Measurements from ENCODE around the gene ZNF3. TPM values are rescaled to one million over a fixed set of nuclear protein-coding genes. Genes with fewer than 3 reads are reported as not detected.

Gene ZNF3
- total and polyA plus RNA-seq, 9 of the 15 experiments (the other 6 are each of a cell fraction or from before 2014, with no cell fraction given) = 30.0 to 64.9 (median 51.5) TPM

DNA sequence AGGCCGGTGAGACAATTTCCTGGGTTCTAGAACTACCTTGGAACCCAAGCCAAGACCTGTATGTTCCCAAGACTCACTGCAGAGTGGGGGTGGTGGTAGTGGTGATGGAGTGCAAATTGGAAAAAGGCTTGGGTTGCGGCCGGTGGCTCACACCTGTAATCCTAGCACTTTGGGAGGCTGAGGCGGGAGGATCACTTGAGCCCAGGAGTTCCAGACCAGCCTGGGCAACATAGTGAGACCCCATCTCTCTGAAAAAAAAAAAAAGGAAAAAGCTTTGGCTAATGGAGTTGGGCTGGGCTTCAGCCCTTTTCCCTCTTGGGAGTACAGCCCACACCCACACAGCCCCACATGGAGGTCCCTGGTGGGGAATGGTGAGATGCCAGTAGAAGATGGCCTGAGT, 24.0 kb upstream of the ZNF3 start:
- ATAC-seq = no peak
- H3K79me2 ChIP-seq (ENCODE audit: control insufficient read depth, insufficient read depth, low read length) = peaks cover 16% of the 10 kb centered on the region
- H3K9ac ChIP-seq (ENCODE audit: insufficient read depth in 1 of 2, low read depth in 2 of 2, low read length in 2 of 2) = peak overlapping the region in 1 of 2 experiments; percentile 15; a peak in 2 of 4 replicates
- peaks cover under 1% of the 10 kb centered on the region; the same call in 1 of the 2 replicates for H4K20me1 ChIP-seq (replicated peaks; ENCODE audit: control insufficient read depth, insufficient read depth, low read length)
- ChIA-PET POLR2A (interaction anchor here (0.8 to 1.1 kb wide), 3 partner anchors 14 to 23 kb away, joined by 3 to 7 read pairs (median 3); no protein-coding TSS in a partner anchor), CTCF (ENCODE audit: low intra/inter-chr PET ratio) (no interaction called here)
- H2AFZ ChIP-seq (ENCODE audit: low read depth, low read length) = no peak overlapping the region
- no peak overlapping the region for H3K4me3 ChIP-seq
- H3K9me1 ChIP-seq (ENCODE audit: control insufficient read depth, insufficient read depth, low read length) = no peaks in the 10 kb centered on the region
- no peaks in the 10 kb centered on the region for H3K9me3 ChIP-seq (replicated peaks; ENCODE audit: control insufficient read depth, insufficient read depth, low read depth, low read length)
- 93% methylated on average over 4 of the region's 4 CpGs for WGBS (ENCODE audit: insufficient coverage, low coverage, missing lambda C conversion rate)
- FAIRE-seq = no peak
- H3K4me2 ChIP-seq (ENCODE audit: insufficient read depth, low read length) = no peak overlapping the region
- H3K27ac ChIP-seq (ENCODE audit: extremely low read depth, low read depth, low read length) = no peak overlapping the region
- intact Hi-C loops (cut with micrococcal nuclease) = no loop called here
- peaks cover 61% of the 10 kb centered on the region; the same call in 2 of the 3 replicates for H3K36me3 ChIP-seq (ENCODE audit: control insufficient read depth, insufficient read depth, low read length)
- in situ Hi-C loops (cut with MboI) = no loop called here
- H3K27me3 ChIP-seq (ENCODE audit: control insufficient read depth in 2 of 2, insufficient read depth in 2 of 2, low read length in 2 of 2) = no peaks in the 10 kb centered on the region
- TF ChIP-seq ZNF121 (CRISPR knock-in tag; conservative IDR thresholded peaks at IDR 0.05) = peak; percentile 70
- TF ChIP-seq NUFIP1 (IDR thresholded peaks at IDR 0.05; ENCODE audit: partially characterized antibody) = no peak
- TF ChIP-seq CBX2 (IDR thresholded peaks at IDR 0.05; ENCODE audit: insufficient read depth, low read length, poor library complexity, severe bottlenecking) = no peak
- TF ChIP-seq ESRRA (IDR thresholded peaks at IDR 0.05; ENCODE audit: borderline replicate concordance, low read depth) = no peak
- TF ChIP-seq BRCA1 (IDR thresholded peaks at IDR 0.05) = no peak
- TF ChIP-seq BRCA1 (CRISPR knock-in tag; IDR thresholded peaks at IDR 0.05) = no peak
- 0 out of 2 replicates have a peak, but pooled peaks have one; percentile 8 for TF ChIP-seq POLR2G (IDR thresholded peaks at IDR 0.05; ENCODE audit: low read depth, low read length)
- no peak for TF ChIP-seq TBL1XR1 (IDR thresholded peaks at IDR 0.05; ENCODE audit: low read length in 2 of 2)
- no TSS peak for BruUV-seq (replicated peaks)
- DNase-seq (ENCODE audit: extremely low read depth in 1 of 4, low spot score in 3 of 4) = no peak
- peaks cover 5 to 45% of the 10 kb centered on the region in 2 experiments; a peak in 3 of 5 replicates for H3K4me1 ChIP-seq (replicated peaks in 1 of 2; ENCODE audit: control insufficient read depth in 2 of 2, insufficient read depth in 2 of 2, low read length in 2 of 2)
